GM12878 (cell line): ENCODE data around the gene GCKR.

ENCODE experiments used
- ASH2L ChIP-seq: fragments of 300-600, 200-600 bp; sonication (generic); IDR thresholded peaks from 2 replicates; pipeline ENCODE4 v1.6.1; 2017; ENCODE audit warnings: low read depth, mild to moderate bottlenecking, borderline replicate concordance
- BCLAF1 ChIP-seq: fragments of 450-650 bp; IDR thresholded peaks from 2 replicates; pipeline ENCODE4 v1.6.1; 2017; ENCODE audit warnings: antibody characterized with exemption, mild to moderate bottlenecking, moderate library complexity
- E2F8 ChIP-seq: fragments of 450-650 bp; IDR thresholded peaks from 2 replicates; pipeline ENCODE4 v1.6.1; 2018; ENCODE audit warnings: mild to moderate bottlenecking, low read depth, moderate library complexity; ENCODE audit not compliant: partially characterized antibody
- JUND ChIP-seq: IDR thresholded peaks from 2 replicates; pipeline ENCODE4 v1.6.1; 2012; ENCODE audit warnings: low read depth, mild to moderate bottlenecking, low read length, improper control_type of control experiment, moderate library complexity
- KDM1A ChIP-seq: fragments of 200-600 bp; sonication (generic); IDR thresholded peaks from 2 replicates; pipeline ENCODE4 v1.6.1; 2016; ENCODE audit warnings: borderline replicate concordance
- NBN ChIP-seq: fragments of 450-650 bp; IDR thresholded peaks from 2 replicates; pipeline ENCODE4 v1.6.1; 2016
- TAF1 ChIP-seq: IDR thresholded peaks from 2 replicates; pipeline ENCODE4 v1.6.1; 2011; ENCODE audit warnings: mild to moderate bottlenecking, low read depth, low read length, borderline replicate concordance
- TF ChIP-seq, protein P1 (sequence below), 3 experiments: IDR thresholded peaks in 2 of 3; conservative IDR thresholded peaks in 1 of 3; 2 replicates each; pipeline ENCODE4 v1.5.1; 2011; ENCODE audit warnings: low read depth in 3 of 3, low read length in 3 of 3, mild to moderate bottlenecking in 3 of 3, control low read depth in 2 of 3, moderate library complexity in 2 of 3, inconsistent platforms in 1 of 3, mixed read lengths in 1 of 3; ENCODE audit not compliant: control insufficient read depth in 2 of 3, insufficient read depth in 1 of 3; ENCODE audit errors: extremely low read depth in 1 of 3
- TF ChIP-seq, protein P2 (sequence below): IDR thresholded peaks from 2 replicates; pipeline ENCODE4 v1.6.1; 2012; ENCODE audit warnings: low read depth, low read length, improper control_type of control experiment

DNA sequence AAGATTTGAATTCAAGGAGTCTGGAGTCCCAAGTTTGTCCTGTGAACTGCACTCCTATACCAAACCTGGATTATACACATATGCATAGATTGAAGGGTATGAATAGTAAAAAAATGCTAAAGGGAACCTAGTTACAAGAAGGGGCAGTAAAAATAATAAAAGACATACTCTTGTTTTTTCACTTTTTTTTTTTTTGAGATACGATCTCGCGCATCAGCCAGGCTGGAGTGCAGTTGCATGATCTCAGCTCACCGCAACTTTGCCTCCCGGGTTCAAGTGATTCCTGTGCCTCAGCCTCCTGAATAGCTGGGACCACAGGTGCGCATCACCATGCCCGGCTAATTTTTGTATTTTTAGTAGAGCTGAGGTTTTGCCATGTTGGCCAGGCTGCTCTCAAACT lies 32.2 kb upstream of the GCKR start:
- no peak for TF ChIP-seq KDM1A
- no peak for TF ChIP-seq E2F8
- TF ChIP-seq, protein P1, sequence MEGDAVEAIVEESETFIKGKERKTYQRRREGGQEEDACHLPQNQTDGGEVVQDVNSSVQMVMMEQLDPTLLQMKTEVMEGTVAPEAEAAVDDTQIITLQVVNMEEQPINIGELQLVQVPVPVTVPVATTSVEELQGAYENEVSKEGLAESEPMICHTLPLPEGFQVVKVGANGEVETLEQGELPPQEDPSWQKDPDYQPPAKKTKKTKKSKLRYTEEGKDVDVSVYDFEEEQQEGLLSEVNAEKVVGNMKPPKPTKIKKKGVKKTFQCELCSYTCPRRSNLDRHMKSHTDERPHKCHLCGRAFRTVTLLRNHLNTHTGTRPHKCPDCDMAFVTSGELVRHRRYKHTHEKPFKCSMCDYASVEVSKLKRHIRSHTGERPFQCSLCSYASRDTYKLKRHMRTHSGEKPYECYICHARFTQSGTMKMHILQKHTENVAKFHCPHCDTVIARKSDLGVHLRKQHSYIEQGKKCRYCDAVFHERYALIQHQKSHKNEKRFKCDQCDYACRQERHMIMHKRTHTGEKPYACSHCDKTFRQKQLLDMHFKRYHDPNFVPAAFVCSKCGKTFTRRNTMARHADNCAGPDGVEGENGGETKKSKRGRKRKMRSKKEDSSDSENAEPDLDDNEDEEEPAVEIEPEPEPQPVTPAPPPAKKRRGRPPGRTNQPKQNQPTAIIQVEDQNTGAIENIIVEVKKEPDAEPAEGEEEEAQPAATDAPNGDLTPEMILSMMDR (IDR thresholded peaks at IDR 0.05 in 2 of 3, conservative IDR thresholded peaks at IDR 0.05 in 1 of 3; ENCODE audit: control insufficient read depth in 2 of 3, extremely low read depth in 1 of 3, insufficient read depth in 1 of 3, low read depth in 3 of 3, low read length in 3 of 3) = no peak
- TF ChIP-seq, protein P2, sequence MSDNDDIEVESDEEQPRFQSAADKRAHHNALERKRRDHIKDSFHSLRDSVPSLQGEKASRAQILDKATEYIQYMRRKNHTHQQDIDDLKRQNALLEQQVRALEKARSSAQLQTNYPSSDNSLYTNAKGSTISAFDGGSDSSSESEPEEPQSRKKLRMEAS = no peak
- no peak for TF ChIP-seq BCLAF1
- no peak for TF ChIP-seq JUND
- no peak for TF ChIP-seq TAF1
- no peak for TF ChIP-seq NBN
- TF ChIP-seq ASH2L = no peak
